H9 (cell line): Measurements from ENCODE around the gene NDRG4. TPM values are rescaled to one million over a fixed set of nuclear protein-coding genes. Genes with fewer than 3 reads are reported as not detected.

Experiments used
- DNase-seq: peaks from one replicate; pipeline ENCODE4 v3.0.0-alpha.2; 2017
- H2AFZ ChIP-seq: one replicate; pipeline ENCODE4 v1.6.1; 2013; ENCODE audit warnings: mild to moderate bottlenecking, low read length, control low read depth, moderate library complexity
- H2AK5ac ChIP-seq: 2 replicates; pipeline ENCODE4 v1.6.1; 2013; ENCODE audit warnings: low read length, control low read depth, mixed read lengths; ENCODE audit not compliant: insufficient read length
- H2BK120ac ChIP-seq: one replicate; pipeline ENCODE4 v1.6.1; 2013; ENCODE audit warnings: low read depth, mild to moderate bottlenecking, low read length, control low read depth, inconsistent platforms; ENCODE audit not compliant: poor library complexity, severe bottlenecking
- H2BK12ac ChIP-seq: 2 replicates; pipeline ENCODE4 v1.6.1; 2013; ENCODE audit warnings: low read length, control low read depth, mixed read lengths, low read depth; ENCODE audit not compliant: insufficient read length
- H2BK15ac ChIP-seq: 2 replicates; pipeline ENCODE4 v1.6.1; 2013; ENCODE audit warnings: low read depth, low read length, control low read depth
- H2BK20ac ChIP-seq: one replicate; pipeline ENCODE4 v1.6.1; 2013; ENCODE audit warnings: low read depth, mild to moderate bottlenecking, low read length, control low read depth, inconsistent platforms; ENCODE audit not compliant: poor library complexity, severe bottlenecking
- H2BK5ac ChIP-seq: 2 replicates; pipeline ENCODE4 v1.6.1; 2013; ENCODE audit warnings: low read length, control low read depth, mixed read lengths; ENCODE audit not compliant: insufficient read length
- H3K14ac ChIP-seq: 2 replicates; pipeline ENCODE4 v1.6.1; 2013; ENCODE audit warnings: low read length, control low read depth; ENCODE audit not compliant: insufficient read depth
- H3K18ac ChIP-seq: 2 replicates; pipeline ENCODE4 v1.6.1; 2013; ENCODE audit warnings: low read depth, mild to moderate bottlenecking, mixed read lengths, low read length, control low read depth; ENCODE audit not compliant: insufficient read length
- H3K23ac ChIP-seq: 2 replicates; pipeline ENCODE4 v1.6.1; 2013; ENCODE audit warnings: low read length, control low read depth, mixed read lengths, low read depth; ENCODE audit not compliant: insufficient read length
- H3K23me2 ChIP-seq: 2 replicates; pipeline ENCODE4 v1.6.1; 2013; ENCODE audit warnings: low read depth, mild to moderate bottlenecking, mixed read lengths, low read length, control low read depth; ENCODE audit not compliant: insufficient read length, poor library complexity, severe bottlenecking
- H3K27ac ChIP-seq: 2 replicates; pipeline ENCODE4 v1.5.1; 2013; ENCODE audit warnings: low read length, control low read depth, mixed read lengths, low read depth; ENCODE audit not compliant: insufficient read length
- H3K27me3 ChIP-seq: 2 replicates; pipeline ENCODE4 v1.6.1; 2013; ENCODE audit warnings: low read length, control low read depth, inconsistent platforms; ENCODE audit not compliant: insufficient read depth
- H3K4ac ChIP-seq: 2 replicates; pipeline ENCODE4 v1.6.1; 2013; ENCODE audit warnings: low read depth, mild to moderate bottlenecking, control low read depth, inconsistent platforms, low read length, moderate library complexity
- H3K4me1 ChIP-seq: 2 replicates; pipeline ENCODE4 v1.6.1; 2013; ENCODE audit warnings: low read length, control low read depth, inconsistent platforms; ENCODE audit not compliant: insufficient read depth
- H3K4me2 ChIP-seq: 2 replicates; pipeline ENCODE4 v1.6.1; 2013; ENCODE audit warnings: low read length, control low read depth, mixed read lengths; ENCODE audit not compliant: insufficient read length, insufficient read depth
- H3K56ac ChIP-seq: 2 replicates; pipeline ENCODE4 v1.6.1; 2013; ENCODE audit warnings: low read depth, mild to moderate bottlenecking, mixed read lengths, low read length, control low read depth; ENCODE audit not compliant: insufficient read length
- H3K79me1 ChIP-seq: 2 replicates; pipeline ENCODE4 v1.6.1; 2013; ENCODE audit warnings: low read depth, mild to moderate bottlenecking, moderate library complexity, low read length, control low read depth, inconsistent platforms; ENCODE audit not compliant: insufficient read depth, poor library complexity, severe bottlenecking
- H3K79me2 ChIP-seq: 2 replicates; pipeline ENCODE4 v1.6.1; 2013; ENCODE audit warnings: low read length, control low read depth, inconsistent platforms; ENCODE audit not compliant: insufficient read depth
- H3K9ac ChIP-seq: 2 replicates; pipeline ENCODE4 v1.6.1; 2013; ENCODE audit warnings: low read length, control low read depth, mixed read lengths; ENCODE audit not compliant: insufficient read length; ENCODE audit errors: extremely low read depth
- H3K9me3 ChIP-seq: one replicate; pipeline ENCODE4 v1.6.1; 2013; ENCODE audit warnings: low read depth, low read length, inconsistent platforms; ENCODE audit not compliant: control insufficient read depth
- H3T11ph ChIP-seq: one replicate; pipeline ENCODE4 v1.6.1; 2013; ENCODE audit warnings: mild to moderate bottlenecking, low read length, control low read depth, inconsistent platforms
- H4K20me1 ChIP-seq: one replicate; pipeline ENCODE4 v1.6.1; 2013; ENCODE audit not compliant: control insufficient read depth, insufficient read length, insufficient read depth
- H4K5ac ChIP-seq: 2 replicates; pipeline ENCODE4 v1.6.1; 2013; ENCODE audit warnings: low read depth, mild to moderate bottlenecking, mixed read lengths, low read length, control low read depth; ENCODE audit not compliant: insufficient read length
- H4K8ac ChIP-seq: replicated peaks from 2 replicates; pipeline ENCODE4 v1.6.1; 2013; ENCODE audit warnings: low read length, control low read depth, mixed read lengths, low read depth; ENCODE audit not compliant: insufficient read length
- H4K91ac ChIP-seq: 2 replicates; pipeline ENCODE4 v1.6.1; 2013; ENCODE audit warnings: low read depth, mild to moderate bottlenecking, moderate library complexity, mixed read lengths, low read length, control low read depth; ENCODE audit not compliant: insufficient read length
- H3K27ac Mint-ChIP-seq, 3 experiments: 2 replicates in 2 of 3; 3 replicates in 1 of 3; pipeline ENCODE4 v1.8.0; 2020 to 2021; ENCODE audit warnings: mixed read lengths in 3 of 3, mild to moderate bottlenecking in 1 of 3, moderate library complexity in 1 of 3
- H3K27me3 Mint-ChIP-seq: 2 replicates; pipeline ENCODE4 v1.8.0; 2021; ENCODE audit warnings: low read depth, mild to moderate bottlenecking, moderate library complexity, mixed read lengths
- H3K36me3 Mint-ChIP-seq, 3 experiments: 2 replicates in 2 of 3; 3 replicates in 1 of 3; pipeline ENCODE4 v1.8.0; 2020 to 2021; ENCODE audit warnings: low read depth in 3 of 3, mixed read lengths in 3 of 3; ENCODE audit not compliant: insufficient read depth in 1 of 3
- H3K4me1 Mint-ChIP-seq, 2 experiments: 2 replicates each; pipeline ENCODE4 v1.8.0; 2020; ENCODE audit warnings: mixed read lengths in 2 of 2
- H3K4me3 Mint-ChIP-seq, 2 experiments: 2 replicates in 1 of 2; 3 replicates in 1 of 2; pipeline ENCODE4 v1.8.0; 2020 to 2021; ENCODE audit warnings: mild to moderate bottlenecking in 2 of 2, mixed read lengths in 2 of 2, moderate library complexity in 1 of 2
- H3K9me3 Mint-ChIP-seq, 2 experiments: 2 replicates in 1 of 2; 3 replicates in 1 of 2; pipeline ENCODE4 v1.8.0; 2020; ENCODE audit warnings: mild to moderate bottlenecking in 2 of 2, mixed read lengths in 2 of 2, moderate library complexity in 1 of 2
- CTCF ChIP-seq: fragments of 200-600 bp; sonication (generic); conservative IDR thresholded peaks from 3 replicates; pipeline ENCODE4 v1.8.0; 2021; ENCODE audit warnings: antibody characterized with exemption, mild to moderate bottlenecking
- WGBS: extraction: QIAGEN DNeasy Blood & Tissue Kit; methylation state at CpG from one replicate; pipeline ENCODE4 v1.1.7; 2013; ENCODE audit warnings: missing lambda C conversion rate, low lambda C conversion rate, mixed read lengths; ENCODE audit not compliant: insufficient read length; ENCODE audit errors: extremely low coverage; 5-methylcytosine and 5-hydroxymethylcytosine counted together
- total RNA-seq: library from RNA; stranded (reverse); gene quantifications from 2 replicates; pipeline ENCODE4 v1.2.1, GENCODE V29; 2021

Gene NDRG4
- total RNA-seq, 1 experiment from 2014 or later: 18.6 TPM

DNA sequence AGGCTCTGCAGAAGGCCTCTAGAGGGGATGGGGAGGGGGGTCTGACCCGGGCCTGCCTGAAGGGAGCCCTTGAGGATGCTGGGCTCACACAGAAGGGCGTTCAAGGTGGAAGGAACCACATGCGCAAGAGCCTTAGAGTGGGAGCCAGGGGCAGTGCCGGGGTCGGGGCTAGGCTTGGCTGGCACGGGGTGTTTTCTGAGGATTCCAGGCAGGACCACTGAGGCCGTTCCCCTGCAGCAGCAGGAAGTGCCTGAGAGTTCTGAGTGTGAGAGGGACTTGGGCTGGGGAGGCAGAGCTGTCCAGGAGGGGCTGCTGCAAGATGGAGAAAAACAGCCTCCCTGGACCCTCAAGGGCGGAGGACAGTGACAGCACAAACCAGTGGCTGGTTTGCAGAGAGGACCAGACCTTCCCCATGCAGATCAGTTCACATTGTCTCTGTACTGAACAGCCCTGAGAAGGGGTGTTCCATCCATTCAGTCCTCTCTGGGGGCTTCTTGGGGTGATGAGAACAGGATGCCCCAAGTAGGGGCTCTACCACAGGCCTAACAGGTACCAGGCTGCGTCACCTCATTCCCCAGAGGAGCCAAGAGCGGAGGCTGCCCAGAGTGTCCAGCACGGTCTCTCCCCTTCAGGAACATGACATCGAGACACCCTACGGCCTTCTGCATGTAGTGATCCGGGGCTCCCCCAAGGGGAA, 3.4 kb downstream of the NDRG4 start:
- TF ChIP-seq CTCF: no peak
- Histone ChIP-seq H3K18ac (no peak overlapping the region), H2BK120ac (no peak overlapping the region), H2BK20ac (no peak overlapping the region), H3K9me3 (no peaks in the 10 kb centered on the region), H3K56ac (no peak overlapping the region), H2BK15ac (no peak overlapping the region), H3K9ac (no peak overlapping the region), H2BK12ac (no peak overlapping the region), H3K27me3 (no peaks in the 10 kb centered on the region), H3K27ac (no peak overlapping the region), H3K79me1 (no peaks in the 10 kb centered on the region), H2AK5ac (no peak overlapping the region), H3K23ac (no peak overlapping the region), H4K8ac (no peak overlapping the region), H3T11ph (no peak overlapping the region), H3K79me2 (no peaks in the 10 kb centered on the region), H2AFZ (no peak overlapping the region), H3K14ac (no peak overlapping the region), H3K23me2 (peaks cover 20% of the 10 kb centered on the region), H3K4ac (no peak overlapping the region), H2BK5ac (no peak overlapping the region), H4K5ac (no peak overlapping the region), H4K91ac (no peak overlapping the region), H3K4me1 (0 out of 2 replicates have a peak, but pooled peaks cover 3% of the 10 kb centered on the region), H4K20me1 (no peaks in the 10 kb centered on the region), H3K4me2 (no peak overlapping the region)
- H3K36me3 Mint-ChIP-seq: peaks cover 0 to 5% (median 3%) of the 10 kb centered on the region in 3 experiments; a peak in 3 of 7 replicates
- peaks cover 9 to 18% of the 10 kb centered on the region in 2 experiments for H3K4me1 Mint-ChIP-seq
- no CpG with 5 or more reads among the region's 14 CpGs for WGBS
- H3K4me3 Mint-ChIP-seq: no peak overlapping the region; a peak in 1 of 5 replicates
- H3K9me3 Mint-ChIP-seq: no peaks in the 10 kb centered on the region; a peak in 1 of 5 replicates
- peak; percentile 26 for DNase-seq
- peak overlapping the region in 2 of 3 experiments; percentile 28 to 31; a peak in 2 of 7 replicates for H3K27ac Mint-ChIP-seq
- peaks cover 18% of the 10 kb centered on the region for H3K27me3 Mint-ChIP-seq
